Liver (tissue), 3 donors: ENCODE measurements around the gene TMPRSS3.

Source experiments
- GABPA ChIP-seq, 2 donors: IDR thresholded peaks in 1 of 2; conservative IDR thresholded peaks in 1 of 2; 2 replicates each; pipeline ENCODE4 v1.6.1; 2016; ENCODE audit warnings: antibody characterized with exemption in 2 of 2, mild to moderate bottlenecking in 1 of 2, moderate library complexity in 1 of 2
- RXRA ChIP-seq, 2 donors: IDR thresholded peaks; 2 replicates each; pipeline ENCODE4 v1.6.1; 2017 to 2018; ENCODE audit warnings: antibody characterized with exemption in 2 of 2, mild to moderate bottlenecking in 1 of 2
- TF ChIP-seq, protein P1 (sequence below): fragments of 150-350 bp; IDR thresholded peaks from 2 replicates; pipeline ENCODE4 v1.5.1; 2017; ENCODE audit warnings: improper control_type of control experiment, low read depth, low read length; ENCODE audit not compliant: missing input control
- donor health status: healthy.
- donor health status: healthy.

DNA sequence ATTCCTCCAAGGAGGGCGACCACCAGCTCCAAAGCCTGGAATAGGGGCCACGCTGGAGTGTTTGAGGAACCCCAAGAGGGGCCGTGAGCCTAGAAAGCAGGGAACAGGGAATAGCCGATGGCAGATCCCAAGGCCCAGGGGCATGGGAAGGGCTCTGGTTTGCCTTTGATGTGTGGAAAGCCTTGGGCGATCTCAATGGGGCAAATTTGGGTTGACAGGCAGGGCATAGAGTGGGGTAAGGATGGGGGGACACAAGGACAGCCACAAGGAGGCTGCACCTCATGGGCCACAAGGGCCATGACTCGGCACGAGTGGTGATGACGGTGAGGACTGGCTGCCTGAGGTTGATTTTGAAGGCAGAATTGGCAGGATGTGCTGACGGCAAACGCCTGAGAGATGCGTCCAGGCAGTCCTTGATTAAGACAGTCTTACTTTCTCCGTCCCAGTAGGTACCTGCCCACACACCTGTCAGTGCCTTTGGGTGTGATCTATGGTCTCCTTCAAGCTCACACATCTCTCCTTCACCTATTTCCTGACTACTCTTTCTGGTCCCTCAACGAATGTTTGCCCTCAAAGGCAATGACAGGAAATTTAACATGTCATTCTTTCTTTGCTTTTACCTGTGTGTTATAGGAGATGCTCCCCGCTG lies 2.0 kb upstream of the TMPRSS3 start:
- TF ChIP-seq, protein P1, sequence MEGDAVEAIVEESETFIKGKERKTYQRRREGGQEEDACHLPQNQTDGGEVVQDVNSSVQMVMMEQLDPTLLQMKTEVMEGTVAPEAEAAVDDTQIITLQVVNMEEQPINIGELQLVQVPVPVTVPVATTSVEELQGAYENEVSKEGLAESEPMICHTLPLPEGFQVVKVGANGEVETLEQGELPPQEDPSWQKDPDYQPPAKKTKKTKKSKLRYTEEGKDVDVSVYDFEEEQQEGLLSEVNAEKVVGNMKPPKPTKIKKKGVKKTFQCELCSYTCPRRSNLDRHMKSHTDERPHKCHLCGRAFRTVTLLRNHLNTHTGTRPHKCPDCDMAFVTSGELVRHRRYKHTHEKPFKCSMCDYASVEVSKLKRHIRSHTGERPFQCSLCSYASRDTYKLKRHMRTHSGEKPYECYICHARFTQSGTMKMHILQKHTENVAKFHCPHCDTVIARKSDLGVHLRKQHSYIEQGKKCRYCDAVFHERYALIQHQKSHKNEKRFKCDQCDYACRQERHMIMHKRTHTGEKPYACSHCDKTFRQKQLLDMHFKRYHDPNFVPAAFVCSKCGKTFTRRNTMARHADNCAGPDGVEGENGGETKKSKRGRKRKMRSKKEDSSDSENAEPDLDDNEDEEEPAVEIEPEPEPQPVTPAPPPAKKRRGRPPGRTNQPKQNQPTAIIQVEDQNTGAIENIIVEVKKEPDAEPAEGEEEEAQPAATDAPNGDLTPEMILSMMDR: no peak
- TF ChIP-seq GABPA (IDR thresholded peaks at IDR 0.05 in 1 of 2, conservative IDR thresholded peaks at IDR 0.05 in 1 of 2): no peak
- no peak for TF ChIP-seq RXRA (IDR thresholded peaks at IDR 0.05)
